Measurements from ENCODE around the gene ACTN3.

DNA sequence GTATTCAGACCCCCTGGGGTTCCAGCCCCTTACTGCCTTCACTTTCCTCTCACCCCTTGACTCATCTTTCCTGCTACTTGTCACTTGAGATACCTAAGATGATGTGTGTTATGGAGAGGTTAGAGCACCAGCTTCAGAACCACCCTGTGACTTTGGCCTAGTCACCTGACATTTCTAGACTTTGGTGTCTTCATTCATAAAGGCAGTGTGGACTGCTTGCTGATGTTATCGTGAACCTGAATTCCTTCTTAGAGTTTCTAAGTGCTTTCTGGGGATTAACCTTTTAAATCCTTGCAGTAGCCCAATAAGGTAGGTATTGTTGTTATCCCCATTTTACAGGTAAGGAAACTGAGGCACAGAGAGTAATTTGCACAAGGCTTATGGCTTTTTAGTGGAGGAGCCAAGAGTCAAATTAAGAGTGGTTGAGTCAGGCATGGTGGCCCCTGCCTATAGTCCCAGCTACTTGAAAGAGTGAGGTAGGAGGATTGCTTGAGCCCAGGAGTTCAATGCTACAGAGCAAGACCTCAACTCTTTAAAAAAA is 41.4 kb upstream of the ACTN3 start:
- no peak for TF ChIP-seq CTCF (IDR thresholded peaks at IDR 0.05)
- no peak for TF ChIP-seq POLR2A (IDR thresholded peaks at IDR 0.05)

All from testis (tissue), 2 donors.